H1 (cell line): ENCODE measurements around the gene ITPR1. TPM values are rescaled to one million over a fixed set of nuclear protein-coding genes. Genes with fewer than 3 reads are reported as not detected.

Experiments used
- CTCF ChIA-PET: fragments of 300-600 bp; sonication (Branson Sonifier 250); formaldehyde crosslinking; loops from one replicate; lab custom pipeline; 2021; ENCODE audit not compliant: partially characterized antibody; lab: Charles Lee
- POLR2A ChIA-PET: fragments of 300-600 bp; sonication (Branson Sonifier 250); formaldehyde crosslinking; loops from one replicate; lab custom pipeline; 2021; ENCODE audit warnings: inconsistent platforms; ENCODE audit not compliant: partially characterized antibody; lab: Charles Lee
- DNase-seq, 2 experiments: peaks; one replicate each; pipeline versions ENCODE4 v3.0.0 to v3.0.0-alpha.2; 2010 to 2022; ENCODE audit warnings: low spot score in 2 of 2, low read depth in 1 of 2, mixed read lengths in 1 of 2
- FAIRE-seq: peaks from 2 replicates; lab custom pipeline; 2011; peaks lifted over from hg19 to GRCh38; lab: Jason Lieb, UNC
- H2AFZ ChIP-seq: 2 replicates; pipeline ENCODE4 v1.8.1; 2012; ENCODE audit warnings: low read length, inconsistent platforms
- H2AK5ac ChIP-seq: 2 replicates; pipeline ENCODE4 v1.6.1; 2013; ENCODE audit warnings: low read depth, low read length
- H2BK120ac ChIP-seq: replicated peaks from 2 replicates; pipeline ENCODE3; 2013; ENCODE audit warnings: low read depth, low read length, inconsistent platforms
- H2BK12ac ChIP-seq: 2 replicates; pipeline ENCODE4 v1.6.1; 2013; ENCODE audit warnings: low read depth, low read length
- H2BK15ac ChIP-seq: 2 replicates; pipeline ENCODE4 v1.6.1; 2013; ENCODE audit warnings: low read length
- H2BK20ac ChIP-seq: 2 replicates; pipeline ENCODE4 v1.6.1; 2013; ENCODE audit warnings: low read length
- H2BK5ac ChIP-seq: 2 replicates; pipeline ENCODE4 v1.6.1; 2013; ENCODE audit warnings: low read depth, low read length
- H3K14ac ChIP-seq: 2 replicates; pipeline ENCODE4 v1.6.1; 2013; ENCODE audit warnings: inconsistent platforms; ENCODE audit not compliant: insufficient read length
- H3K18ac ChIP-seq: 2 replicates; pipeline ENCODE4 v1.6.1; 2013; ENCODE audit warnings: low read length; ENCODE audit errors: extremely low read depth
- H3K23ac ChIP-seq: 2 replicates; pipeline ENCODE4 v1.6.1; 2013; ENCODE audit warnings: inconsistent platforms; ENCODE audit not compliant: insufficient read length
- H3K23me2 ChIP-seq: 2 replicates; pipeline ENCODE4 v1.6.1; 2013; ENCODE audit warnings: low read depth, low read length
- H3K27ac ChIP-seq: 2 replicates; pipeline ENCODE4 v1.6.1; 2011; ENCODE audit warnings: low read depth, low read length, inconsistent platforms
- H3K27me3 ChIP-seq, 4 experiments: replicated peaks in 1 of 4; 1 replicate in 1 of 4; 2 replicates in 3 of 4; pipeline versions ENCODE4 v1.6.1 to v1.8.1; 2011 to 2013; ENCODE audit warnings: low read length in 3 of 4, mild to moderate bottlenecking in 3 of 4, inconsistent platforms in 2 of 4, mixed read lengths in 2 of 4, moderate library complexity in 1 of 4; ENCODE audit not compliant: control insufficient read depth in 3 of 4, insufficient read depth in 3 of 4; ENCODE audit errors: extremely low read depth in 1 of 4
- H3K36me3 ChIP-seq, 4 experiments: 2 replicates each; pipeline versions ENCODE4 v1.6.1 to v1.8.1; 2011 to 2013; ENCODE audit warnings: mild to moderate bottlenecking in 4 of 4, low read length in 3 of 4, moderate library complexity in 2 of 4, control low read depth in 1 of 4, inconsistent platforms in 1 of 4; ENCODE audit not compliant: insufficient read depth in 4 of 4, control insufficient read depth in 2 of 4
- H3K4ac ChIP-seq: replicated peaks from 2 replicates; pipeline ENCODE3; 2013; ENCODE audit warnings: low read length, low read depth, mixed read lengths, inconsistent platforms; ENCODE audit not compliant: insufficient read length
- H3K4me1 ChIP-seq, 4 experiments: replicated peaks in 1 of 4; 1 replicate in 1 of 4; 2 replicates in 3 of 4; pipeline versions ENCODE4 v1.6.1 to v1.8.1; 2011 to 2013; ENCODE audit warnings: low read length in 3 of 4, inconsistent platforms in 2 of 4, mixed read lengths in 1 of 4; ENCODE audit not compliant: insufficient read depth in 4 of 4, control insufficient read depth in 3 of 4
- H3K4me2 ChIP-seq, 2 experiments: 2 replicates each; pipeline versions ENCODE4 v1.6.1 to v1.8.1; 2011 to 2013; ENCODE audit warnings: low read depth in 2 of 2, low read length in 2 of 2, control low read depth in 1 of 2, inconsistent platforms in 1 of 2, mild to moderate bottlenecking in 1 of 2; ENCODE audit not compliant: insufficient read depth in 1 of 2
- H3K4me3 ChIP-seq, 4 experiments: fragments of 200-600, 300-600 bp in 1 of 4; sonication (generic), shearing (Covaris generic), sonication (Bioruptor Twin) in 1 of 4; 2 replicates each; pipeline versions ENCODE4 v1.5.1 to v1.8.1; 2011 to 2016; ENCODE audit warnings: low read length in 4 of 4, low read depth in 3 of 4, control low read depth in 2 of 4, inconsistent platforms in 2 of 4, mild to moderate bottlenecking in 2 of 4, mixed read lengths in 1 of 4, moderate library complexity in 1 of 4; ENCODE audit not compliant: insufficient read depth in 2 of 4; ENCODE audit errors: extremely low read depth in 1 of 4
- H3K56ac ChIP-seq: replicated peaks from 2 replicates; pipeline ENCODE3; 2013; ENCODE audit warnings: low read depth, mild to moderate bottlenecking, mixed read lengths, low read length, inconsistent platforms; ENCODE audit not compliant: insufficient read length
- H3K79me1 ChIP-seq: 2 replicates; pipeline ENCODE4 v1.6.1; 2013; ENCODE audit warnings: low read depth, low read length, control low read depth
- H3K79me2 ChIP-seq, 2 experiments: 2 replicates each; pipeline versions ENCODE4 v1.6.1 to v1.8.1; 2012 to 2013; ENCODE audit warnings: low read length in 2 of 2, mild to moderate bottlenecking in 2 of 2, inconsistent platforms in 1 of 2; ENCODE audit not compliant: insufficient read depth in 2 of 2, control insufficient read depth in 1 of 2
- H3K9ac ChIP-seq, 4 experiments: replicated peaks in 1 of 4; 1 replicate in 1 of 4; 2 replicates in 3 of 4; pipeline versions ENCODE4 v1.6.1 to v1.8.1; 2011 to 2013; ENCODE audit warnings: low read depth in 3 of 4, low read length in 3 of 4, control low read depth in 2 of 4, mild to moderate bottlenecking in 2 of 4, moderate library complexity in 2 of 4, inconsistent platforms in 1 of 4; ENCODE audit errors: extremely low read depth in 1 of 4
- H3K9me3 ChIP-seq, 2 experiments: 2 replicates each; pipeline versions ENCODE4 v1.6.1 to v1.8.1; 2012 to 2013; ENCODE audit warnings: mild to moderate bottlenecking in 2 of 2, moderate library complexity in 2 of 2, control low read depth in 1 of 2, inconsistent platforms in 1 of 2, low read depth in 1 of 2, low read length in 1 of 2, mixed read lengths in 1 of 2; ENCODE audit not compliant: insufficient read depth in 2 of 2
- H4K20me1 ChIP-seq, 2 experiments: replicated peaks in 1 of 2; 2 replicates each; pipeline versions ENCODE3 to v1.8.1; 2011 to 2013; ENCODE audit warnings: inconsistent platforms in 2 of 2, low read length in 2 of 2, mild to moderate bottlenecking in 1 of 2; ENCODE audit not compliant: insufficient read depth in 2 of 2, control insufficient read depth in 1 of 2
- H4K5ac ChIP-seq: 2 replicates; pipeline ENCODE4 v1.6.1; 2013; ENCODE audit warnings: low read length, low read depth, mixed read lengths, inconsistent platforms; ENCODE audit not compliant: insufficient read length
- H4K8ac ChIP-seq: 2 replicates; pipeline ENCODE4 v1.8.0; 2013; ENCODE audit warnings: mild to moderate bottlenecking, moderate library complexity, low read length, inconsistent platforms; ENCODE audit not compliant: insufficient read depth; ENCODE audit errors: extremely low read depth
- H4K91ac ChIP-seq: replicated peaks from 2 replicates; pipeline ENCODE3; 2013; ENCODE audit warnings: low read length, mixed read lengths, inconsistent platforms; ENCODE audit not compliant: insufficient read length
- ASH2L ChIP-seq: fragments of 200-600, 300-600 bp; sonication (generic); IDR thresholded peaks from one replicate; pipeline ENCODE4 v1.7.1; 2017; ENCODE audit warnings: low read length
- ATF2 ChIP-seq: IDR thresholded peaks from 2 replicates; pipeline ENCODE4 v1.6.1; 2012; ENCODE audit warnings: low read length, inconsistent platforms
- BCL11A ChIP-seq, 2 experiments: IDR thresholded peaks; one replicate each; pipeline ENCODE4 v1.6.1; 2011; ENCODE audit warnings: low read depth in 2 of 2, low read length in 2 of 2, mild to moderate bottlenecking in 2 of 2
- CREB1 ChIP-seq: IDR thresholded peaks from 2 replicates; pipeline ENCODE4 v1.6.1; 2012; ENCODE audit warnings: inconsistent platforms
- RBBP5 ChIP-seq: IDR thresholded peaks from 2 replicates; pipeline ENCODE4 v1.7.1; 2012; ENCODE audit warnings: low read depth, mild to moderate bottlenecking, inconsistent platforms, low read length, moderate library complexity, borderline replicate concordance
- SIRT6 ChIP-seq: IDR thresholded peaks from one replicate; pipeline ENCODE4 v1.7.1; 2012; ENCODE audit warnings: low read length, inconsistent platforms
- TEAD4 ChIP-seq: IDR thresholded peaks from 2 replicates; pipeline ENCODE4 v1.6.1; 2012; ENCODE audit warnings: low read depth, low read length, inconsistent platforms, mixed read lengths
- WGBS, 2 experiments: shearing (Covaris generic) in 1 of 2; methylation state at CpG; one replicate each; pipeline versions ENCODE4 v1.1.6 to v1.1.7; 2013 to 2015; ENCODE audit warnings: low lambda C conversion rate in 2 of 2, mixed read lengths in 2 of 2, inconsistent platforms in 1 of 2, low coverage in 1 of 2, missing lambda C conversion rate in 1 of 2; ENCODE audit not compliant: insufficient replicate concordance in 2 of 2, insufficient coverage in 1 of 2, insufficient read length in 1 of 2; ENCODE audit errors: extremely low coverage in 1 of 2, missing lambda C conversion rate in 1 of 2; 5-methylcytosine and 5-hydroxymethylcytosine counted together
- polyA plus RNA-seq, 7 experiments: library from polyadenylated mRNA; depleted of rRNA in 3 of 7; stranded (reverse) in 5 of 7; unstranded in 2 of 7; fragments of >200 nt in 5 of 7; fragments of 200-250 nt in 2 of 7; gene quantifications; 1 replicate in 5 of 7; 2 replicates in 1 of 7; 4 replicates in 1 of 7; pipeline versions ENCODE4 v1.2.1 to v1.2.3, GENCODE V29; 2011 to 2013; ENCODE audit warnings: missing spikeins in 2 of 7, mixed read lengths in 2 of 7
- total RNA-seq: library from RNA; stranded (reverse); fragmentation: NEBNext Ultra II Directional; extraction: Animal tissue kit (Norgen Biotek cat#: 25700); gene quantifications from 2 replicates; pipeline ENCODE4 v1.2.1, GENCODE V29; 2021

Gene ITPR1
- total and polyA plus RNA-seq, 2 of the 8 experiments (the other 6 are each of a cell fraction or from before 2014, with no cell fraction given) = 2.5 to 16.3 TPM

GRCh38 chr3:4514321-4514720, 21.2 kb downstream of the ITPR1 start:
- no peak overlapping the region for H2AK5ac ChIP-seq
- H3K18ac ChIP-seq = no peak overlapping the region
- no peak overlapping the region for H3K4me2 ChIP-seq
- H3K79me1 ChIP-seq = no peaks in the 10 kb centered on the region
- no peak overlapping the region for H3K4ac ChIP-seq
- H3K9me3 ChIP-seq = no peaks in the 10 kb centered on the region
- H3K27ac ChIP-seq = no peak overlapping the region
- H2AFZ ChIP-seq = no peak overlapping the region
- H3K27me3 ChIP-seq = no peaks in the 10 kb centered on the region; a peak in 2 of 7 replicates
- peaks cover 5 to 17% (median 11%) of the 10 kb centered on the region in 4 experiments; a peak in 5 of 7 replicates for H3K4me1 ChIP-seq
- peak overlapping the region; percentile 19; the same call in 1 of the 2 replicates for H2BK5ac ChIP-seq
- no peak overlapping the region for H3K4me3 ChIP-seq
- H4K91ac ChIP-seq = no peak overlapping the region
- no peak overlapping the region for H4K8ac ChIP-seq
- H4K20me1 ChIP-seq = no peaks in the 10 kb centered on the region
- FAIRE-seq = no peak
- H2BK15ac ChIP-seq = no peak overlapping the region
- ChIA-PET POLR2A (interaction anchor here (2.4 kb wide), 1 partner anchor 21 kb away, joined by 15 read pairs; the partner anchor contains the start of gene ITPR1), CTCF (interaction anchor here (1.3 to 1.7 kb wide), 3 partner anchors 120 to 163 kb away, joined by 4 to 8 read pairs (median 5); no protein-coding TSS in a partner anchor)
- no peak overlapping the region for H4K5ac ChIP-seq
- H2BK20ac ChIP-seq = no peak overlapping the region
- DNase-seq = no peak
- H3K23me2 ChIP-seq = no peaks in the 10 kb centered on the region
- H2BK12ac ChIP-seq = no peak overlapping the region; the same call in 1 of the 2 replicates
- H3K14ac ChIP-seq = no peak overlapping the region
- H3K23ac ChIP-seq = no peak overlapping the region
- H3K79me2 ChIP-seq = no peaks in the 10 kb centered on the region
- H3K9ac ChIP-seq = no peak overlapping the region
- 85% methylated on average over 5 of the region's 5 CpGs; no CpG with 5 or more reads in 1 of the 2 experiments for WGBS, 2 experiments
- H3K36me3 ChIP-seq = no peaks in the 10 kb centered on the region
- H2BK120ac ChIP-seq = no peak overlapping the region
- H3K56ac ChIP-seq = no peak overlapping the region
- TF ChIP-seq CREB1 (no peak), RBBP5 (no peak), SIRT6 (no peak), TEAD4 (no peak), ASH2L (no peak), BCL11A (IDR thresholded peaks at IDR 0.05; ENCODE audit: low read depth in 2 of 2, low read length in 2 of 2) (no peak), ATF2 (no peak)
